ENCODE measurements around the gene CLUH. TPM values are rescaled to one million over a fixed set of nuclear protein-coding genes. Genes with fewer than 3 reads are reported as not detected.

Gene CLUH, protein sequence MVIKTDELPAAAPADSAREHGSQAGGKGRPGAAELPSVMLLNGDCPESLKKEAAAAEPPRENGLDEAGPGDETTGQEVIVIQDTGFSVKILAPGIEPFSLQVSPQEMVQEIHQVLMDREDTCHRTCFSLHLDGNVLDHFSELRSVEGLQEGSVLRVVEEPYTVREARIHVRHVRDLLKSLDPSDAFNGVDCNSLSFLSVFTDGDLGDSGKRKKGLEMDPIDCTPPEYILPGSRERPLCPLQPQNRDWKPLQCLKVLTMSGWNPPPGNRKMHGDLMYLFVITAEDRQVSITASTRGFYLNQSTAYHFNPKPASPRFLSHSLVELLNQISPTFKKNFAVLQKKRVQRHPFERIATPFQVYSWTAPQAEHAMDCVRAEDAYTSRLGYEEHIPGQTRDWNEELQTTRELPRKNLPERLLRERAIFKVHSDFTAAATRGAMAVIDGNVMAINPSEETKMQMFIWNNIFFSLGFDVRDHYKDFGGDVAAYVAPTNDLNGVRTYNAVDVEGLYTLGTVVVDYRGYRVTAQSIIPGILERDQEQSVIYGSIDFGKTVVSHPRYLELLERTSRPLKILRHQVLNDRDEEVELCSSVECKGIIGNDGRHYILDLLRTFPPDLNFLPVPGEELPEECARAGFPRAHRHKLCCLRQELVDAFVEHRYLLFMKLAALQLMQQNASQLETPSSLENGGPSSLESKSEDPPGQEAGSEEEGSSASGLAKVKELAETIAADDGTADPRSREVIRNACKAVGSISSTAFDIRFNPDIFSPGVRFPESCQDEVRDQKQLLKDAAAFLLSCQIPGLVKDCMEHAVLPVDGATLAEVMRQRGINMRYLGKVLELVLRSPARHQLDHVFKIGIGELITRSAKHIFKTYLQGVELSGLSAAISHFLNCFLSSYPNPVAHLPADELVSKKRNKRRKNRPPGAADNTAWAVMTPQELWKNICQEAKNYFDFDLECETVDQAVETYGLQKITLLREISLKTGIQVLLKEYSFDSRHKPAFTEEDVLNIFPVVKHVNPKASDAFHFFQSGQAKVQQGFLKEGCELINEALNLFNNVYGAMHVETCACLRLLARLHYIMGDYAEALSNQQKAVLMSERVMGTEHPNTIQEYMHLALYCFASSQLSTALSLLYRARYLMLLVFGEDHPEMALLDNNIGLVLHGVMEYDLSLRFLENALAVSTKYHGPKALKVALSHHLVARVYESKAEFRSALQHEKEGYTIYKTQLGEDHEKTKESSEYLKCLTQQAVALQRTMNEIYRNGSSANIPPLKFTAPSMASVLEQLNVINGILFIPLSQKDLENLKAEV (N-terminal part only)
- 30.8 to 36.6 TPM (median 36.0 TPM) in 3 replicates for total RNA-seq
- long read RNA-seq, full-length matches to known transcripts = 8 of 26 reads
- long read RNA-seq, partial matches to known transcripts = 2 of 26 reads
- long read RNA-seq, other reads (novel, unspliced or antisense) = 16 of 26 reads

- Mint-ChIP-seq H3K27me3 (ENCODE audit: low read depth) (no peaks in the 10 kb centered on the region), H3K4me3 (ENCODE audit: unreplicated experiment) (peak within 1 kb of the TSS; percentile 82), H3K9me3 (ENCODE audit: low read depth) (no peaks in the 10 kb centered on the region), H3K36me3 (ENCODE audit: low read depth) (no peaks in the 10 kb centered on the region), H3K4me1 (ENCODE audit: low read depth) (peaks cover 38% of the 10 kb centered on the region), H3K27ac (ENCODE audit: unreplicated experiment) (peak within 1 kb of the TSS; percentile 83)
- DNase-seq (ENCODE audit: low spot score) = no peak
- TF ChIP-seq, protein P1, sequence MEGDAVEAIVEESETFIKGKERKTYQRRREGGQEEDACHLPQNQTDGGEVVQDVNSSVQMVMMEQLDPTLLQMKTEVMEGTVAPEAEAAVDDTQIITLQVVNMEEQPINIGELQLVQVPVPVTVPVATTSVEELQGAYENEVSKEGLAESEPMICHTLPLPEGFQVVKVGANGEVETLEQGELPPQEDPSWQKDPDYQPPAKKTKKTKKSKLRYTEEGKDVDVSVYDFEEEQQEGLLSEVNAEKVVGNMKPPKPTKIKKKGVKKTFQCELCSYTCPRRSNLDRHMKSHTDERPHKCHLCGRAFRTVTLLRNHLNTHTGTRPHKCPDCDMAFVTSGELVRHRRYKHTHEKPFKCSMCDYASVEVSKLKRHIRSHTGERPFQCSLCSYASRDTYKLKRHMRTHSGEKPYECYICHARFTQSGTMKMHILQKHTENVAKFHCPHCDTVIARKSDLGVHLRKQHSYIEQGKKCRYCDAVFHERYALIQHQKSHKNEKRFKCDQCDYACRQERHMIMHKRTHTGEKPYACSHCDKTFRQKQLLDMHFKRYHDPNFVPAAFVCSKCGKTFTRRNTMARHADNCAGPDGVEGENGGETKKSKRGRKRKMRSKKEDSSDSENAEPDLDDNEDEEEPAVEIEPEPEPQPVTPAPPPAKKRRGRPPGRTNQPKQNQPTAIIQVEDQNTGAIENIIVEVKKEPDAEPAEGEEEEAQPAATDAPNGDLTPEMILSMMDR (IDR thresholded peaks at IDR 0.05) = no peak
These were observed at the start of gene CLUH for GRCh38 chr17:2711608-2712299. Gene CLUH (minus strand): TSS chr17:2711764. CDS start chr17:2711661, 103 bp downstream.

DNA sequence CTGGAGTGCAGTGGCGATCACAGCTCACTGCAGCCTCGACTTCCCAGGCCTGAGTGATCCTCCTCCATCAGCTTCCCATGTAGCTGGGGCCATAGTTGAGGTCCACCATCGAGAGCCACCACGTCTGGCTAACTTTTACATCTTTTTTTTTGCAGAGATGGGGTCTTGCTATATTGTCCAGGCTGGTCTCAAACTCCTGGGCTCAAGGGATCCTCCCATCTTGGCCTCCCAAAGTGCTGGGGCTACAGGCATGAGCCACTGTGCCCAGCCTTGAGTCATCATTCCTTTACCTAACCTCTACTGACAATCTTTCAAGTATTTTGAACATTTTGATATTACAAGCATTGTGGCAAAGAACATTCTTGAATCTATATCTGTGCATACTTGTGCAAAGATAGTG is 47.3 kb upstream of the CLUH start:
- Mint-ChIP-seq H3K27me3 (ENCODE audit: low read depth) (peaks cover 41% of the 10 kb centered on the region), H3K36me3 (ENCODE audit: low read depth) (no peaks in the 10 kb centered on the region), H3K27ac (ENCODE audit: unreplicated experiment) (no peak overlapping the region), H3K9me3 (ENCODE audit: low read depth) (no peaks in the 10 kb centered on the region), H3K4me3 (ENCODE audit: unreplicated experiment) (no peak overlapping the region), H3K4me1 (ENCODE audit: low read depth) (no peaks in the 10 kb centered on the region)
- DNase-seq (ENCODE audit: low spot score) = no peak
- TF ChIP-seq, protein P1 (IDR thresholded peaks at IDR 0.05) = no peak

- no peaks in the 10 kb centered on the region for H3K9me3 Mint-ChIP-seq (ENCODE audit: low read depth)
- no peak overlapping the region for H3K27ac Mint-ChIP-seq (ENCODE audit: unreplicated experiment)
- peaks cover 40% of the 10 kb centered on the region for H3K27me3 Mint-ChIP-seq (ENCODE audit: low read depth)
These were observed 44.5 kb upstream of the CLUH start for GRCh38 chr17:2755891-2756724.

GRCh38 chr17:2751491-2751890 is 39.9 kb upstream of the CLUH start:
- TF ChIP-seq, protein P1 (IDR thresholded peaks at IDR 0.05) = no peak
- H3K36me3 Mint-ChIP-seq (ENCODE audit: low read depth) = no peaks in the 10 kb centered on the region
- H3K27ac Mint-ChIP-seq (ENCODE audit: unreplicated experiment) = no peak overlapping the region
- H3K27me3 Mint-ChIP-seq (ENCODE audit: low read depth) = peaks cover 31% of the 10 kb centered on the region
- no peaks in the 10 kb centered on the region for H3K4me1 Mint-ChIP-seq (ENCODE audit: low read depth)
- no peaks in the 10 kb centered on the region for H3K9me3 Mint-ChIP-seq (ENCODE audit: low read depth)
- H3K4me3 Mint-ChIP-seq (ENCODE audit: unreplicated experiment) = no peak overlapping the region
- no peak for DNase-seq (ENCODE audit: low spot score)

More at GRCh38 chr17:2755891-2756724, 44.5 kb upstream of the CLUH start:
- TF ChIP-seq, protein P1 (IDR thresholded peaks at IDR 0.05) = no peak
- Mint-ChIP-seq H3K4me3 (ENCODE audit: unreplicated experiment) (peak overlapping the region; percentile 60), H3K4me1 (ENCODE audit: low read depth) (no peaks in the 10 kb centered on the region), H3K36me3 (ENCODE audit: low read depth) (no peaks in the 10 kb centered on the region)
- no peak for DNase-seq (ENCODE audit: low spot score)

All from chondrocyte (in vitro differentiated cells).